Endothelial cell of umbilical vein (primary cell): ENCODE data around the gene THEM5. TPM values are rescaled to one million over a fixed set of nuclear protein-coding genes. Genes with fewer than 3 reads are reported as not detected.

Source experiments
- BruUV-seq: library from RNA; stranded (reverse); fragments of 400-500 nt; replicated peaks from 2 replicates; lab custom pipeline; 2021; lab: Mats Ljungman, UMichigan
- CTCF ChIA-PET: fragments of 300-600, 350-600 bp; sonication (Branson Sonifier 250); formaldehyde crosslinking; loops from one replicate; lab custom pipeline; 2021; ENCODE audit warnings: antibody characterized with exemption, inconsistent platforms; lab: Charles Lee
- POLR2A ChIA-PET: fragments of 300-600, 350-600 bp; sonication (Branson Sonifier 250); formaldehyde crosslinking; loops from one replicate; lab custom pipeline; 2021; ENCODE audit warnings: antibody characterized with exemption, inconsistent platforms; lab: Charles Lee
- DNase-seq: peaks from one replicate; pipeline ENCODE4 v3.0.0-alpha.2; 2011; ENCODE audit warnings: low read depth, low spot score
- FAIRE-seq: peaks from 2 replicates; lab custom pipeline; 2011; peaks lifted over from hg19 to GRCh38; lab: Jason Lieb, UNC
- H2AFZ ChIP-seq: 2 replicates; pipeline ENCODE4 v1.6.0; 2012; ENCODE audit warnings: low read depth, low read length, control low read depth, inconsistent platforms
- H3K27ac ChIP-seq: 2 replicates; pipeline ENCODE4 v1.5.1; 2011; ENCODE audit warnings: low read depth, mild to moderate bottlenecking, control low read depth, low read length, moderate library complexity; ENCODE audit not compliant: insufficient read depth
- H3K27me3 ChIP-seq, 2 experiments: 2 replicates each; pipeline versions ENCODE4 v1.6.0 to v1.6.1; 2011; ENCODE audit warnings: low read length in 2 of 2, mixed read lengths in 1 of 2; ENCODE audit not compliant: control insufficient read depth in 2 of 2, insufficient read depth in 2 of 2
- H3K36me3 ChIP-seq, 2 experiments: 2 replicates in 1 of 2; 3 replicates in 1 of 2; pipeline ENCODE4 v1.5.1; 2011; ENCODE audit warnings: low read length in 2 of 2, mild to moderate bottlenecking in 1 of 2, moderate library complexity in 1 of 2; ENCODE audit not compliant: control insufficient read depth in 2 of 2, insufficient read depth in 2 of 2; ENCODE audit errors: extremely low read depth in 1 of 2
- H3K4me1 ChIP-seq: 3 replicates; pipeline ENCODE4 v1.5.1; 2011; ENCODE audit warnings: mild to moderate bottlenecking, low read length; ENCODE audit not compliant: control insufficient read depth, insufficient read depth; ENCODE audit errors: extremely low read depth
- H3K4me2 ChIP-seq: 2 replicates; pipeline ENCODE4 v1.6.1; 2011; ENCODE audit warnings: low read length, control low read depth, mixed read lengths; ENCODE audit not compliant: insufficient read depth
- H3K4me3 ChIP-seq, 3 experiments: fragments of 200-600 bp in 1 of 3; sonication (generic), shearing (Covaris generic) in 1 of 3; replicated peaks in 1 of 3; 2 replicates each; pipeline ENCODE4 v1.5.1; 2011 to 2016; ENCODE audit warnings: control low read depth in 3 of 3, low read length in 3 of 3, mild to moderate bottlenecking in 2 of 3, inconsistent platforms in 1 of 3, low read depth in 1 of 3, moderate library complexity in 1 of 3; ENCODE audit not compliant: insufficient read depth in 1 of 3
- H3K79me2 ChIP-seq: 2 replicates; pipeline ENCODE4 v1.6.0; 2012; ENCODE audit warnings: low read length, inconsistent platforms; ENCODE audit not compliant: control insufficient read depth, insufficient read depth
- H3K9ac ChIP-seq: replicated peaks from 2 replicates; pipeline ENCODE3; 2011; ENCODE audit warnings: low read length, control low read depth; ENCODE audit not compliant: insufficient read depth; ENCODE audit errors: extremely low read depth
- H3K9me1 ChIP-seq: replicated peaks from 3 replicates; pipeline ENCODE4 v1.6.0; 2011; ENCODE audit warnings: mild to moderate bottlenecking, low read length; ENCODE audit not compliant: control insufficient read depth, insufficient read depth; ENCODE audit errors: extremely low read depth
- H3K9me3 ChIP-seq: replicated peaks from 2 replicates; pipeline ENCODE4 v1.5.1; 2012; ENCODE audit warnings: low read length, inconsistent platforms; ENCODE audit not compliant: control insufficient read depth, insufficient read depth
- H4K20me1 ChIP-seq: replicated peaks from 2 replicates; pipeline ENCODE3; 2011; ENCODE audit warnings: mild to moderate bottlenecking, low read length; ENCODE audit not compliant: control insufficient read depth, insufficient read depth; ENCODE audit errors: extremely low read depth
- EZH2 ChIP-seq: IDR thresholded peaks from 2 replicates; pipeline ENCODE4 v1.6.1; 2012; ENCODE audit warnings: borderline replicate concordance, low read depth, mild to moderate bottlenecking, moderate library complexity, low read length, inconsistent platforms; ENCODE audit not compliant: severe bottlenecking
- FOS ChIP-seq: IDR thresholded peaks from 2 replicates; pipeline ENCODE4 v1.6.1; 2011; ENCODE audit warnings: mild to moderate bottlenecking, low read length, moderate library complexity, borderline replicate concordance; ENCODE audit not compliant: insufficient read depth
- GATA2 ChIP-seq: IDR thresholded peaks from 2 replicates; pipeline ENCODE4 v1.7.0; 2011; ENCODE audit warnings: low read depth, mild to moderate bottlenecking, moderate library complexity, mixed read lengths, low read length; ENCODE audit not compliant: insufficient read length, insufficient read depth
- JUN ChIP-seq: IDR thresholded peaks from 2 replicates; pipeline ENCODE4 v1.6.1; 2011; ENCODE audit warnings: borderline replicate concordance, low read depth; ENCODE audit not compliant: insufficient read length, insufficient read depth
- MYC ChIP-seq: IDR thresholded peaks from one replicate; pipeline ENCODE4 v1.6.1; 2011; ENCODE audit warnings: mild to moderate bottlenecking, low read depth, low read length
- POLR2A ChIP-seq: IDR thresholded peaks from 2 replicates; pipeline ENCODE4 v1.6.1; 2012; ENCODE audit warnings: low read depth, mild to moderate bottlenecking, control low read depth, low read length
- POLR2AphosphoS5 ChIP-seq: IDR thresholded peaks from 2 replicates; pipeline ENCODE4 v1.6.1; 2012; ENCODE audit warnings: low read depth, mild to moderate bottlenecking, control low read depth, low read length, moderate library complexity; ENCODE audit not compliant: insufficient read depth
- dilution Hi-C: fragments of 300-500 bp; cut with MboI; formaldehyde crosslinking; loops from one replicate; pipeline ENCODE4 v1.15.0; 2019; ENCODE audit warnings: low sequenced_read_pairs; ENCODE audit not compliant: extremely low pct_ligation_motif_present
- intact Hi-C: fragments of 100-400 bp; cut with micrococcal nuclease; formaldehyde crosslinking; loops from one replicate; pipeline ENCODE4 v1.10.0; 2022
- polyA plus RNA-seq, 4 experiments: library from polyadenylated mRNA; depleted of rRNA in 3 of 4; stranded (reverse) in 3 of 4; unstranded in 1 of 4; fragments of >200 nt; gene quantifications; 2 replicates each; pipeline versions ENCODE4 v1.2.1 to v1.2.3, GENCODE V29; 2011 to 2012; ENCODE audit warnings: missing spikeins in 1 of 4
- total RNA-seq: library from RNA; stranded (reverse); gene quantifications from 2 replicates; pipeline ENCODE4 v1.2.3, GENCODE V29; 2021
- TF ChIP-seq, protein P1 (sequence below): IDR thresholded peaks from 2 replicates; pipeline ENCODE4 v1.6.1; 2011; ENCODE audit not compliant: insufficient read depth, insufficient read length
- TF ChIP-seq, protein P2 (sequence below), 2 donors: IDR thresholded peaks; 1 replicate in 1 of 2; 2 replicates in 1 of 2; pipeline ENCODE4 v1.5.1; 2011; ENCODE audit warnings: low read length in 2 of 2, mild to moderate bottlenecking in 2 of 2, moderate library complexity in 2 of 2, control low read depth in 1 of 2, inconsistent platforms in 1 of 2, low read depth in 1 of 2; ENCODE audit not compliant: insufficient read depth in 1 of 2; ENCODE audit errors: extremely low read depth in 1 of 2

THEM5 gene
- total and polyA plus RNA-seq, 2 donors (not counting 3 experiments of a cell fraction or from before 2014, with no cell fraction given) = not detected

DNA sequence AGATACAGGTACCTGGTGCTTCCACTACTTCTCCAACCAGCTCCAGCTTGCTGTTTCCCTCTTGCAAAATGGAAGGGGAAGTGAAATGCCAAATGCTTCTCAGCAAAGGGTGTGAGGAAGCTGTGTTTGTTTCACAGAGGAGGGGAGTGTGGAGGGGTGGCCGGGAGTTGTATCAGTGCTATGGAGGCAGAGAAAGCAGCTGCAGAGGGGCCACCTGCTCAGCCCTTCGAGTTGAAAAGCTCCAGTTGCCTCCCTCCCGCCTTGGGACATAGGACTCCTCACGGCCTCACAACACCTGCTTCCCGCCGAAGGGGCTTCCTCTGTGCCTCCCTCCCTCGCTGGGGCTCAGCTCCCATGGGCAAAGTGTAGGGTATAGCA, 36.2 kb downstream of the THEM5 start:
- peaks cover 0 to 3% of the 10 kb centered on the region in 2 experiments for H3K27me3 ChIP-seq
- no peak overlapping the region for H2AFZ ChIP-seq
- H3K4me2 ChIP-seq = no peak overlapping the region
- intact Hi-C loops = no loop called here
- FAIRE-seq = no peak
- no peaks in the 10 kb centered on the region for H3K4me1 ChIP-seq
- POLR2A ChIA-PET = interaction anchor here (0.6 to 0.7 kb wide), 2 partner anchors 39 to 89 kb away, joined by 3 to 5 read pairs; no protein-coding TSS in a partner anchor
- dilution Hi-C loops = no loop called here
- no peaks in the 10 kb centered on the region for H3K9me3 ChIP-seq
- no peak for DNase-seq
- H3K4me3 ChIP-seq = no peak overlapping the region
- no peak overlapping the region for H3K9ac ChIP-seq
- no peak overlapping the region for H3K27ac ChIP-seq
- no peaks in the 10 kb centered on the region for H3K79me2 ChIP-seq
- no peaks in the 10 kb centered on the region for H4K20me1 ChIP-seq
- H3K9me1 ChIP-seq = no peaks in the 10 kb centered on the region
- TF ChIP-seq POLR2A = no peak
- TF ChIP-seq POLR2AphosphoS5 = no peak
- no peak for TF ChIP-seq JUN
- no peak for TF ChIP-seq GATA2
- no peak for TF ChIP-seq EZH2
- TF ChIP-seq FOS = no peak
- TF ChIP-seq, protein P1, sequence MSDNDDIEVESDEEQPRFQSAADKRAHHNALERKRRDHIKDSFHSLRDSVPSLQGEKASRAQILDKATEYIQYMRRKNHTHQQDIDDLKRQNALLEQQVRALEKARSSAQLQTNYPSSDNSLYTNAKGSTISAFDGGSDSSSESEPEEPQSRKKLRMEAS = no peak
- TF ChIP-seq, protein P2, sequence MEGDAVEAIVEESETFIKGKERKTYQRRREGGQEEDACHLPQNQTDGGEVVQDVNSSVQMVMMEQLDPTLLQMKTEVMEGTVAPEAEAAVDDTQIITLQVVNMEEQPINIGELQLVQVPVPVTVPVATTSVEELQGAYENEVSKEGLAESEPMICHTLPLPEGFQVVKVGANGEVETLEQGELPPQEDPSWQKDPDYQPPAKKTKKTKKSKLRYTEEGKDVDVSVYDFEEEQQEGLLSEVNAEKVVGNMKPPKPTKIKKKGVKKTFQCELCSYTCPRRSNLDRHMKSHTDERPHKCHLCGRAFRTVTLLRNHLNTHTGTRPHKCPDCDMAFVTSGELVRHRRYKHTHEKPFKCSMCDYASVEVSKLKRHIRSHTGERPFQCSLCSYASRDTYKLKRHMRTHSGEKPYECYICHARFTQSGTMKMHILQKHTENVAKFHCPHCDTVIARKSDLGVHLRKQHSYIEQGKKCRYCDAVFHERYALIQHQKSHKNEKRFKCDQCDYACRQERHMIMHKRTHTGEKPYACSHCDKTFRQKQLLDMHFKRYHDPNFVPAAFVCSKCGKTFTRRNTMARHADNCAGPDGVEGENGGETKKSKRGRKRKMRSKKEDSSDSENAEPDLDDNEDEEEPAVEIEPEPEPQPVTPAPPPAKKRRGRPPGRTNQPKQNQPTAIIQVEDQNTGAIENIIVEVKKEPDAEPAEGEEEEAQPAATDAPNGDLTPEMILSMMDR (IDR thresholded peaks at IDR 0.05; ENCODE audit: extremely low read depth in 1 of 2, insufficient read depth in 1 of 2, low read depth in 1 of 2, low read length in 2 of 2) = no peak
- TF ChIP-seq MYC = no peak
- H3K36me3 ChIP-seq = no peaks in the 10 kb centered on the region
- BruUV-seq = no TSS peak
- CTCF ChIA-PET = interaction anchor here (2.0 kb wide), 1 partner anchor 15 kb away, joined by 7 read pairs; no protein-coding TSS in a partner anchor
